ENCODE results near the gene ACYP2.

The ACYP2 gene

GRCh38 chr2:54194761-54195750 lies 79.6 kb downstream of the ACYP2 start:
- no peak for TF ChIP-seq CTCF (IDR thresholded peaks at IDR 0.05; ENCODE audit: low read depth, low read length, missing control alignments)
- no peak overlapping the region for H3K27ac ChIP-seq
- no peak for DNase-seq
- H3K4me3 ChIP-seq (ENCODE audit: low read depth, low read length): no peak overlapping the region
- no peaks in the 10 kb centered on the region for H3K27me3 ChIP-seq (replicated peaks)
- no peaks in the 10 kb centered on the region for H3K36me3 ChIP-seq (replicated peaks)
- in situ Hi-C loops (cut with HindIII; ENCODE audit: low pct_ligation_motif_present, low sequenced_read_pairs): no loop called here

GRCh38 chr2:54196646-54197045 lies 81.2 kb downstream of the ACYP2 start:
- Histone ChIP-seq H3K36me3 (replicated peaks) (no peaks in the 10 kb centered on the region), H3K27me3 (replicated peaks) (no peaks in the 10 kb centered on the region), H3K4me3 (ENCODE audit: low read depth, low read length) (no peak overlapping the region), H3K27ac (no peak overlapping the region)
- in situ Hi-C loops (cut with HindIII; ENCODE audit: low pct_ligation_motif_present, low sequenced_read_pairs): no loop called here
- no peak for DNase-seq
- no peak for TF ChIP-seq CTCF (IDR thresholded peaks at IDR 0.05; ENCODE audit: low read depth, low read length, missing control alignments)

- no peak overlapping the region for H3K4me3 ChIP-seq (ENCODE audit: low read depth, low read length)
- no peaks in the 10 kb centered on the region for H3K36me3 ChIP-seq (replicated peaks)
- no peaks in the 10 kb centered on the region for H3K27me3 ChIP-seq (replicated peaks)
- TF ChIP-seq CTCF (IDR thresholded peaks at IDR 0.05; ENCODE audit: low read depth, low read length, missing control alignments): no peak
- no peak for DNase-seq
- no peak overlapping the region for H3K27ac ChIP-seq
- in situ Hi-C loops (cut with HindIII; ENCODE audit: low pct_ligation_motif_present, low sequenced_read_pairs): no loop called here
Measured at GRCh38 chr2:54204476-54204875, 89.1 kb downstream of the ACYP2 start.

DNA sequence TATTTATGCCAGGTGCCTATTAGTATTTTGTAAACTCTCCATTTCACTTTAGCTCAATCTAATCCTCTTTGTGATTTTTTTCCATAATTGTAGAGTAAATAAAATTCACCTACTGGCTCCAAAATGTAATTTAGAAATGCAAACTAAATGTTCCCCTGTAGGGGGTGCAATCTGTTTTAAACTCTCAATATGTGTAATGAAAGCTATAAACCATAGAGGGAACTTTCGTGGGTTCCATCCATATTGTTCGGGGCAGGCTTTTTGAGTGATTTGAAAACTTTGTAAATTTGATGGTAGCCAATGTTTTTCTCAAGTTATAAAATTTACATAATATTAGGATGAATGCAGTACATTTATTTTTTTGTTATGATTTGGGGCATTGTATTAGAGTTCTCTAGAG lies 91.2 kb downstream of the ACYP2 start:
- H3K4me3 ChIP-seq (ENCODE audit: low read depth, low read length): no peak overlapping the region
- H3K27ac ChIP-seq: no peak overlapping the region
- in situ Hi-C loops (cut with HindIII; ENCODE audit: low pct_ligation_motif_present, low sequenced_read_pairs): no loop called here
- H3K27me3 ChIP-seq (replicated peaks): no peaks in the 10 kb centered on the region
- DNase-seq: peak; percentile 40
- H3K36me3 ChIP-seq (replicated peaks): no peaks in the 10 kb centered on the region
- TF ChIP-seq CTCF (IDR thresholded peaks at IDR 0.05; ENCODE audit: low read depth, low read length, missing control alignments): peak; percentile 51

GRCh38 chr2:54207666-54208195 lies 92.3 kb downstream of the ACYP2 start:
- Histone ChIP-seq H3K27ac (peak overlapping the region; percentile 55), H3K27me3 (replicated peaks) (no peaks in the 10 kb centered on the region), H3K36me3 (replicated peaks) (no peaks in the 10 kb centered on the region), H3K4me3 (ENCODE audit: low read depth, low read length) (no peak overlapping the region)
- in situ Hi-C loops (cut with HindIII; ENCODE audit: low pct_ligation_motif_present, low sequenced_read_pairs): no loop called here
- TF ChIP-seq CTCF (IDR thresholded peaks at IDR 0.05; ENCODE audit: low read depth, low read length, missing control alignments): no peak
- peak; percentile 39 for DNase-seq

Data from brain microvascular endothelial cell (primary cell).